Mammary epithelial cell (primary cell): ENCODE results near the gene NGRN.

Experiments used
- CTCF ChIP-seq, 2 donors: IDR thresholded peaks in 1 of 2; conservative IDR thresholded peaks in 1 of 2; 2 replicates each; pipeline ENCODE4 v1.5.1; 2011 to 2012; ENCODE audit warnings: inconsistent platforms in 2 of 2, low read length in 2 of 2, mild to moderate bottlenecking in 2 of 2, control low read depth in 1 of 2, low read depth in 1 of 2; ENCODE audit not compliant: insufficient read depth in 1 of 2; ENCODE audit errors: extremely low read depth in 1 of 2
- EZH2 ChIP-seq: IDR thresholded peaks from 2 replicates; pipeline ENCODE4 v1.6.1; 2012; ENCODE audit warnings: low read length, inconsistent platforms, borderline replicate concordance

- TF ChIP-seq CTCF (conservative IDR thresholded peaks at IDR 0.05 in 1 of 2, IDR thresholded peaks at IDR 0.05 in 1 of 2; ENCODE audit: extremely low read depth in 1 of 2, insufficient read depth in 1 of 2, low read depth in 1 of 2, low read length in 2 of 2) (peak; percentile 27 to 58), EZH2 (no peak)
Measured at GRCh38 chr15:90219421-90220141, 45.9 kb upstream of the NGRN start.
